SW 1271 (cell line): ENCODE results near the gene TOX2.
A peak's percentile ranks its signal among the peaks of the same experiment; 100 is the strongest.

Experiments used
- DNase-seq, 2 experiments: peaks; one replicate each; lab custom pipeline; 2025; lab: John Stamatoyannopoulos, UW

TOX2 gene

DNA sequence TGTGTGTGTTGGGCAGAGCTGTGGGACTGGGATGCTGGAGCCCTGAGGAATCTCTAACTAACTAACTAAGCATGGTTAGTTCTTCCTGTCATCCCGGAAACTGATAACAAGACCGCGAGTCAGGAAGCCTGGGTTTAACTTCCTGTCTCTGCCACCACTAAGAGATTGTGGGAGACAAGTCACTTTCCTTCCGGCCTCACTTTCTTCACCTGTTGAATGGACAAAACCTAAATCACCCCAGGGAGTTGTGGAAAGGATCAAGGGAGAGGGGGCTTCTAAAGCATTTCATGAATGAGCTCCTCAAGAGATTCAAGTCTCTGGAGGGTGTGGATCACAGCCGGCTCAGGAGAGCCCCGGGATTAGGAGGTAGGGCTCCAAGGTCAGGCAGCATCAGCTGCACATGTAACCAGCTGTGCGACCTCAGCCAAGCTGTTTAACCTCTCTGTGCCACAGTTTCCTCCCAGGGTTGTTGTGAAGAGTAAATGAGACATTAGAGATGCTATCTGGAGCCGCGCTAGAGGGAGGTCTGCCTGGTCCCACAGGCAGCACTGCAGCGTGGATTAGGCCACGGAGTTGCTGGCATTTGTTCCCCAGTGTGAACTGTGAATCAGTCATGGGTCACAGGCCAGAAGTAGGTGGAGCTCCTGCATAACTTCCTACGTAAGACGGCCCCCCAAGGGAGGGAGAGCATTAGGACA lies 105.1 kb downstream of the TOX2 start:
- DNase-seq: peak in 1 of 2 experiments; percentile 22

DNA sequence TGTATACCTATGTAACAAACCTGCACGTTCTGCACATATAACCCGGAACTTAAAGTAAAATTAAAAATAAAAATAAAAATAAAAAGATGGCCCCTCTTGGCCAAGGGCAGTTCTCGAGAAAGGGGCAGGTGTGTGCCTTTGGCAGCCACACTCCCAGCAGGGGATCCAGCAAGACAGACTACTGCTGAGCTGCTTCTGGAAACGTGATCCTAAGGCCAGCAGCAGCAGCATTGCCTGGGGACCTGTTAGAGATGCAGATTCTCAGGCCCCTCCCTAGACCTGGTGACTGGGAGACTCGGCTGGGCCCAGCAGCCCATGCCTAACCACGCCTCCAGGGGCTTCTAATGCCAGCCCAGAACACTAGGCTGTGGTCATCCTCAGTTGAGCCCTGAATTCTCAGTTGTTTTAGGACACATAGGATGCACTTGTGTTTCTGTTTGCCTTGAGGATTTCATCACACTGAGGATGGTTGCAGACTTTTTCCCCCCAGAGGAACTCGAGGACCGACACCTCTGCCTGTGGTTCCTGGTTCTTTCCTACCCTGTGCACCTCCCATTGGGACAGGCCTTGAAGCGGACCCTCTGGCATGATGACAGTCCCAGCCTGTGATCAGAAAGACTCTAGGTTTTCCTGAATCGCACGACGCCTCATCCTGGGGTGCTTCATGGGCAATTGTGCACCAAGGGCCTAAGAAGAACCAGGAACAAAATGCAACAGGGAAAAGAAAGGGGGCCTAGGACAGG lies 105.9 kb downstream of the TOX2 start:
- no peak for DNase-seq

DNA sequence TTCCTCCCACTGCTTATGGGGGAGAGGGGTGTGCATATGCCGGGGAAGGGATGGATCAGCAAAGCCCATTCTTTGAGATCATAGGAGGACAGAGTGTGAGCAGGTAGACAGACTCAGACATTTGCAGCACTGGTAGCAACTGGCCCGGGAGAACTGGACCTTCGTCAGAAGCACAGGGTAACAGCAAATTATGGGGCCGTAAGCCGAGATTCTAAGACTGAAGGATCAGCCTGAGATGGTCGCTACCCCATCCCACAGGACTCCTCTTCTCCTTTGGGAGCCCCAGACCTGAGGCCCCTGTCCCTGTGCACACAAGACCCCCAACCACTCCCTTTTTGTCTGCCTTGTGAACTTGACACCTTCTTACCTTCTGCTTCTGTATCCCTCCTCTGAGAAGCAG lies 106.5 kb downstream of the TOX2 start:
- DNase-seq: no peak

DNA sequence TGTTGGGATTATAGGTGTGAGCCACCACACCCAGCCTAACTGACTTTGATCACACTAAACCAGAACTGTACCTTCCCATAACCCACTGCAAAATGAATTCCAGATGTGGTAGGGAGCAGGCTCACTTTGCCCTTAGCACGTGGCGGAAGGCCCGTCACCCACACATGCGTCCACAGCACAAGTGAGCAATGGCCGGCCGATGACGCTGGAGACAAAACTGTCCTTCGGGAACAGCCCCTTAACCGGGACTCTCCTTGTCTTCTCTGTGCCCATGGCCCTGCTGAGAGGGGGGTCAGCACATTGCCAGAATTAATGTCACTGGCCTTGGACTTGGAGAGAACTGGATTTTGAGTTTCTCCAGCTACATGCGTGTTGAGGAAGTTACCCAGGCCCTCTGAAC lies 107.2 kb downstream of the TOX2 start:
- DNase-seq: no peak

DNA sequence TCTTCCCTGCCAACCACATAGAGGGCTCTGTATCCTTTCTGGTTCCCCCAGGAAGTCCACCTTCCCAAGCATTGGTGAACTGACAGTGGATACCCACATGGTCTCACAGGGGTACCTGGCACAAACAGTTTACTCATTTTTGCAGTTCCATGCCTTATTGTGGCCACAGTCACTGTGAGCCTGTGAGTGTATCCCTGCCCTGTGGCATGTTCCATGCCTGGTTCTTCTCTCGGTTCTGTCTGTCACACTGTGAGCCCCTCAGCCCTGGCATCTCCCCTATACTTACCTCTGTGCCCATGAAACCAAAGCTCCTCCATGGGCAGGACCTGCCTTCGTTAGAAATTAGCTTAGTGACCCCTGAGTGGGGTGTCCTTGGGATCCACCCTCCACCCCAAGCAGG lies 107.8 kb downstream of the TOX2 start:
- no peak for DNase-seq

DNA sequence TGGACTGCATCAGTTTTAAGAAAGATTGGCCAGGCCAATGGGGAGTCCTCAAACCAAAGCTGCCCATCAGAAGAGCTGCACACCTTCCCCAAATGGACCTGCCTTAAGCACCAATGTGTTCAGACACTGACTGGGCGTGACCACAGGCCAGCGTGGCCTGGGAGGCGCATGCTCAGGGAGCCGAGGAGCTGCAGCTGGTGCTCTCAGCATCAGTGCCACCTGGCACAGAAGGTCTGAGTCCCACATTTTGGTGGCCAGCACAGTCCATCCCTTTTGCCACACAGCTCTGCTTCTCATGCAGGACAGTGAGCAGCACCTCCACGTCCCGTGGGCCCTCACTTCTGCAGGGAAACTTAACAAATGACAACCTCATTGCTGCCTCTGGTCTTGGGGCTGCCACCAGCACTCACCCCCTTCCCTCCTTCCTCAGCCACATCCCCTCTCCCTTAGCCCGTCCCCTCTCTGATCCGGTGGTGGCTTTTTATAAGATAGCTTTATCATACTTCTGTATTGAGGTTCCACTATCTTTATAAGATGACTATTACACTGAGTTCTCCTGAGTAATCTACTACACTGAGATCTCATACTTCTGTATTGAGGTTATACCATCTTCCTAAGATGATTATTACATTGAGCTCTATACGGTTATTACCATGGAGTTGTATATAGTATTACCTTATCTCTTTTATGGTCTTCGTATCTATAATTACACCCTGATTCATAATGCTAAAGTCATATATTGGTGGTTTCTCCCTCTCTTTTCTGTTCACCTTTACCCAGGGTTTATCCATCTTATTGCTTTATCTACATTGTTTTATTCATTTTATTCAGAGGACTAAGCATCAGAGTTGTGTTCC lies 109.1 kb downstream of the TOX2 start:
- no peak for DNase-seq

DNA sequence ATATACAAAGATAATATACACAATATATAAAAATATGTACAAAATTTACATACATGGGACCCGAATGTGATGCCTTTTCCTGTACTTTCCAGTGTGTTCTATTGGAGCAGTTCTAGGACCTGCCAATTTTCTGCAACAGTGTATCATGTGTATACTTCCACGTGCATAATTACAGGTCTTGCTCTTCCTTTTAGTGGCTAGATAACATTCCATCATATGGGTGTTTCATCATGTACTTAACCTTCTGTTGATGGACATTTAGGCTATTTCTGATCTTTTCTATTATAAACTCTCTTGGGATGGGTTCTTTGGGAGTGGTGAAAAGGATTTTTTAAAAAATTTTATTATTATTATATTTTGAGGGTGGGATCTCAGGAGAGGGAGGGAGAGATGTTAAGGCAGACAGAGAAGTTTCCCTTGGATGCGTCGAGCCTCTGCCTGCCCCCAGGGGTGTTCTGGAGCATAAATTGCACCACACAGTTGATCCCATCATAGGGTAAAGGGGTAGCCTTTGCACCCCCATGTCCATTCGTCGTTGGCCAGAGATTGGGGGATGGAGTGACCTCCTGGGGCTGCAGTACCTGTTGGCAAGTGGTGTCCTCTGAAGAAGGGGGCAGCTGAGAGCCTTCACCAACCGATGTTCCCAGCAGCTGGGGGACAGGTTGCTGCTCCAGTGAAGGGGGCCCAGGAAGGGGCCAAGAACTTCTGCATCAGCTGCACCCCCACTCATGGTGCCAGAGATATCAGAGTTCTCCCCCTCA lies 110.3 kb downstream of the TOX2 start:
- no peak for DNase-seq

DNA sequence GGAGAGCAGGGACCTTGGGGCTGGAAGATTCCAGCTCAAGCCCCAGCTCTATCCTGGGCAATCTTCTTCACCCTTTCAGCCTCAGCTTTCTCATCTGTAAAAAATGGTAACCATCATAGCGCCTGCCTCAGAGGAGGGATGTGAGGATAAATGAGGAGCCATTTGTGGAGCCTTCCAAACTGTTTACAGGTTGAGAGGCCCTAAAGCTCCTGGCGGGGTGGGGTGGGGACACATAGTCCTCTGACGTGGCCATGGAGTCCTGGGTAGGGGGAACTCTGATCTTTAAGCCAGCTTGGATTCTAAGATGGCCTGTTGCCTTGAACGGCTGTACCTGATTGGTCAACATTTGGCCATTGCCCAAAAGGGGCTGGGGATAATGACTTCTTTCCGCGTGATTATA lies 111.1 kb downstream of the TOX2 start:
- DNase-seq: no peak

DNA sequence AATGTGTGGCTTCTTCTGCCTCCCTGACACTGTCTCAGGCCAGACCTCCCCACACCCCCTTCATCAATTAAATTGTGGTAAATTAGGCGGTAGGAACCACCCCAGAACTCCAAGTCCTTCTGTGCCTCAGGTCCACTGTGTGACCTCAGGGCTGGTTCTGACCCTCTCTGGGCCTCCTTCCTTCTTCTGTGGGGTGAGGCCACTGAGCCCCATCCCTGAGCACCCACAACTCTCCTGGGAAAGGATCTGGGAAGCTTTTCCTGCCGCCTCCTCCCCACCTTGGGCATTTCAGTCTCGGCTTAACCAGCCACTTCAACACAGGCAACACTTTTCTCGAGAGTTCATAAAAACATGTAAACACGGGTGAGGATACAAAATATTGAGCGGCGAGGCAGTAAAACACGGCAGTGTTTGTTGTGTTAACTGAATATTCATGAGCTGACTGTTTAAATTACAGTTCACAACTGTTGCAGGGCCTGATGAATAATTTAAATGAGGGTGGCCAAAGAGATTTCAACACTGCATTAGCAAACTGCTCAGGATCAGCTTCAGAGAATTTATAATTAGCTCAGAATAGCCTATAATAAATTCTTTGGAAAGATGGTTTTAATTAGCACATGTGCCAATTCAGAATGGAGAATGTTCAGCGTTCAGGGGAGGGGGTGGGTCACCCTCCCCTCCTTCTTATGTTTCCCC lies 112.1 kb downstream of the TOX2 start:
- DNase-seq: no peak

DNA sequence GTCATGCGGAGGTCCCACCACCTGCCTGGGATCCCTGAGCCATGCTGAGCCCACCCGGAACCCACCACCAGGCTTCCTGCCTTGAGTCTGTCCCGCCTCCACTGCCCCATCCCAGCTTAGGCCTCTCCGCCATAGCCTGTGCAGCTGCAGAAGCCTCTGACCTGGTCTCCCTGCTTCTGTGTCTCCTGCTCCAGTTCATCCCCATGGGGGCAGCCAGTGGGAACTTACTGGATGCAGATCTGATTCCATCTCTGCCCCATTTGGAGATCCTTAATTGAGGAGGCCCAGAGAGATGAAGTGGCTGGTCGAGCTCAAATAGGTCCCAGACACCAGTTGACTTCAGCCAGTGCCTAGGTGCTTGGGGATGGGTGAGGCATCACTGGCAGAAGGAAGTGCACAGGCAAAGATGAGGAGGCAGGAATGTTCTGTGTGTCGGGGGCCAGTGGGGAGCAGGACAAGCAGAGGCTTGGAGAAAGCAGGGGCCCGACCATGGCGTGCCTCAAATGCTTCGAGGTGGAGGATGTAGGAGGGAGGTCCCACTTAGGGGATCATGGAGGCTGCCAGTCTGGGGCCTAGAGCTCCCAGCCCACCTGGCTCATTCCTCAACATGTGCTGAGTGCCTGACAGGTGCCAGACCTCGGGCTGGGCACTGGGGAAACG lies 112.8 kb downstream of the TOX2 start:
- no peak for DNase-seq

DNA sequence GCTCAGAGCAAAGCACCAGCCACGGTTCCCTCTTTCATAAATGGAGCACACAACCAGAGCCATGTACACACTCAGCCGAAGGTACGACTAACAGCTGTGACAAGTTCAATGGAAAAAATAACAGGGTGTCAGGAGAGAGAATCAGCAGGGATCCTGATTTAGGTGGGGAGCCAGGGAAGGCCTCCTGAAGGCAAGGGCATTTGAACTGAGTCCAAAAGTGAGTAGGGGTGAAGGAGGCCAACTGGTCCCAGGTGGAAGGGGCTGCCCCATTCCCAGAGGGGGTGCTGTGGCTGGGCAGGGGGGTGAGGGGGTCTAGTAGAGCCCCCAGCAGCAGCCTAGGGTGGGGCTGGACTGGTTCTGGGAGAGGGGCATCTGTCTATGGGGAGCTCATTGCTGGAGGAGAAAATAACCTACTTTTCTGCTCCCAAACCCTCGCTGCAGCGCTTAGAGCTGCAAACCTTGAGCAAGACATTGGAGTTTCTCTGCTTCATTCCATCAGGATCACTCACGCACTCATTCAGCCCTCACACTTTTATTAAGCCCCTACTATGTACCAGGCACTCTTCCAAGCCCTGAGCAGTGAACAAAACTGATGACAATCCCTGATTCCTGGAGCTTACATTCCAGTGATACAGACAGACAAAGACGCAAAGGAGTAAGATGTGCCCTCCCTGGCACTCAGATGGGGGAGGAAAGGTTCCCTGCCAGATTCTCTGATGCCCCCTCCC lies 113.5 kb downstream of the TOX2 start:
- no peak for DNase-seq

DNA sequence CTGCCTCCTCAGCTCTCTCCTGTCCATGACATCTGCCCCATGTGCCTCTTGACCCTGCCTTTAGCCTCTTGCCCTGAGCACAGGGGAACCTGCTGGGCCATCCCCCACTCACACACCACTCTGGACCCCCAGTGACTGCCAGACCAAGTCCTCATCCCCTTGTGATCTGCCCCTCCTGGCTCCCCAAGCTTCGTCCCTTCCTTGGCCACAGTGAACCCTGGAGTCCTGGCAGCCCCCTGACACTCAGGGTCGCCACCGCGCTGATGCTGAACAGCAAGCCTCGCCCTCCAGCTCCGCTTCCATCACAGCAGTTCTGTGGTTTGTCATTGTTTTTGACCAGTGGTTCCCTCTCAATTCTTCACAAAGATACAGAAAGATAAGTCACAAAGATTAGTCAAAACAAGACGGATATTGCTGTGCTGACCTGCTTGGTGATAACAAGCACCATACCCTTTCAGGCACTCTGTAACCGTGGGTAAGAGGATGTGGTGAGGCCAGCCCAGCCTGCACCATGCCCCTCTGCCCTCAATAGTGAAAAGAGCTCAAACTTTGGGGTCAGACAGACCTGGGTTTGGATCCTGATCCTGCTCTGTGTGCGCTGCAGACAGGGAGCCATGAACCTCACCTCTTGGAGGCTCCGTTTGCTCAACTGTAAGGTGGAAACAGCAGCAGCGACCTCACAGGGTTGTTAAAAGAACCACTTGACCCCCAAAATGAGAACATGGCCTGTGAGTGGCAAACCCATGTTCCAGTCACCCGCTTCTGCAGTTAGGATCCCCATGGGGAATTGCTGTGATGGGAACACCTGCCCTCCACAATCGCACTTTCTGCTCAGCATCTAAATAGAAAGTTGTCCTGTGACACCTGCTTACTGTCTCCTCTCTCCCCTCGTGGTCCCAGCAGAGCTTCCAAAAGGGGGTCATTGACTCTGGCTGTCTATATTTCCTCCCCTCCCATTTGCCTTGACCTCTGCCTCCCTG lies 114.5 kb downstream of the TOX2 start:
- no peak for DNase-seq

DNA sequence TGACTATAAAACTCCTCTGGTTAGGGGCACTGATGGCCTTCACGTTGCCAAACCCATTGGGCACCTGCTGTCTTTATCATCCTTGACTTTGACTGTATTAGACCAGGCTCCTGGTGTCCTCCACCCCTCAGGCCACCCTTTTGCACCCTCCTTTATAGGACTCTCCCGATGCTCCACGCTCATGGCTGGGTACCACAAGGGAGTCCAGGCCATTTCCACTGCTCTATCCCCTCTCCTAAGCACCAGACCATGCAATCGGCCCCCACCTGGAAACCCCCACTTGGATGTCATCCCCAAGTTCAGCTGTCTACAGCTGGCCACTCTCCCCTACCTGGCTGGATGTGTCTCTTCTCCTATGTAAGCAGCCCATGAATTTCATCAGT lies 115.2 kb downstream of the TOX2 start:
- DNase-seq: no peak

DNA sequence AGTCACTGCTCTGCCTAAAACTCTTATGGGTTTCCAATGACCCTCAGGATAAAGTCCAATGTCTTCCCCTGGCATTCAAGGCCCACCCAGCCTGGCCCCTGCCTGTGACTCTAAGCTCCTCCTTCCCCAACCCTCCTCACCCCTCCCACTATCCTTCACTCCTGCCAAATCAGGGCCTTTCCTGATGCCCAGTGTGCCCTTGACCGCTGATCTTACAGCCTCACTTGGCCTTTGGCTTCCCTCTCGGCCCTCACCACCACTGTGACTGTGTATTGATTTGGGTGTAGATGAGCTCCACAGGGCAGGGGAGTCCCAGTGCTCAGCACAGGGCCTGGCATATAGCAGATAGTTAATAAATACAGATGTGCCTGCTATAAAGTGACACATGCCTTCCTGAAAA lies 115.7 kb downstream of the TOX2 start:
- DNase-seq: no peak

DNA sequence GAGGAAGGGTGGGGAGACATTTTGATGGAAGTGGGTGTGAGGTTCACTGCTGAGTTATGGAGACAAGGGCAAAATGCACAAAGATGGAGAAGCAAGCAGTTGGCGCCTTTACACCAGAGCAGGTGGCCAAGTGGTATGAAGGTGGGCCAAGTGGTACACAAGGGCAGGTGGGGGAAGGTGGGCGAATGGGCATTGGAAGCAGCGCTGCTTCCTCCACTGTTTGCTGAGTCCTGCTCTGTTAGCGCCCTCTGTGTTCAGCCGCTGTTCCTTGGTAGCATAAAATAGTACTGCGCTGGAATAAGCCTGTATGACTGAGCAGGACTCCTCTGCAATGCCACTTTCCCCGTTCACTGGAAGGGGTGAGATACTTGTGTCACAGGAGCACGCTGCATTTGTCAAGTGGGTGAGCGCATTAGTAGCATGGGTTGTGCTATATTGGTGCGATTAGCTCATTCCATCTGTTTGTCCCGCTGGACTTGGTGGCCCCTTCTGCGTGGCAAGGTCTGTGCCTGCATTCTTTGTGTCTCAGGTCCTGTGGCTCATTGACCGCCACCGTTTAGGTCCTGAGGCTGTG lies 116.4 kb downstream of the TOX2 start:
- DNase-seq: no peak

DNA sequence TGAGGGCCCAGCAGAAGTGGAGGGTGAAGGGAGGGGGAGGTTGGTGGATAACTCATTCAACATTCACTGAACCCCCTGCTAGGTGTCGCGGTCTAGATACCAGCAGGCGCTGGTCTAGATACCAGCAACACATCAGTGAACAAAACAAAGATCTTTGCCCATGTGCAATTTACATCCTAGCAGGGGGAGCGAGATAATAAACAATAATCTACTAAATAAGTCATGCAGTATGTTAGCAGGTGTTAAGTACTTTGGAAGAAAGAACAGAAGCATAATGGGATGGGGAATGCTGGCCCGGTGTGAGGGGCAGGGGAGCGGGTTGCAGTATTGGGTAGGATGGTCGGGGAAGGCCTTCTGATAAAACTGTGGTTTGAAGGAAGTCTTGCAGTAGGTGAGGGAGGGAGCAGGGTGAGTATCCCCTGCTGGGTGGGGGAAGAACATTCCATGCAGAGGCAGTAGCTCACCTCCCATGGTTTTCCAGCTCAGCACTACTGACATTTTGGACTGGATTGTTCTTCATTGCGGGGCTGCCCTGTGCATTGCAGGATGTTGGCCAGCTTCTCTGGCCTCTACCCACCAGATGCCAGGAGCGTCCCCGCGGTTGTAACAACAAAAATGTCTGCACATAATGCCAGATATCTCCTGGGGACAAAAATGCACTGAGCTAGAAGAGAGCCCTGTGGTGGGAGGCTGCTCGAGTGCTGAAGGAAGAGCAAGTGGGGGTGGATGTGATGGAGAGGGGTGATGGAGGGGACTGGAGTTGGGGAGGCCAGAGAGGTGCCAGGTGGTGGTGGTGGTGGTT lies 117.3 kb downstream of the TOX2 start:
- DNase-seq: no peak

DNA sequence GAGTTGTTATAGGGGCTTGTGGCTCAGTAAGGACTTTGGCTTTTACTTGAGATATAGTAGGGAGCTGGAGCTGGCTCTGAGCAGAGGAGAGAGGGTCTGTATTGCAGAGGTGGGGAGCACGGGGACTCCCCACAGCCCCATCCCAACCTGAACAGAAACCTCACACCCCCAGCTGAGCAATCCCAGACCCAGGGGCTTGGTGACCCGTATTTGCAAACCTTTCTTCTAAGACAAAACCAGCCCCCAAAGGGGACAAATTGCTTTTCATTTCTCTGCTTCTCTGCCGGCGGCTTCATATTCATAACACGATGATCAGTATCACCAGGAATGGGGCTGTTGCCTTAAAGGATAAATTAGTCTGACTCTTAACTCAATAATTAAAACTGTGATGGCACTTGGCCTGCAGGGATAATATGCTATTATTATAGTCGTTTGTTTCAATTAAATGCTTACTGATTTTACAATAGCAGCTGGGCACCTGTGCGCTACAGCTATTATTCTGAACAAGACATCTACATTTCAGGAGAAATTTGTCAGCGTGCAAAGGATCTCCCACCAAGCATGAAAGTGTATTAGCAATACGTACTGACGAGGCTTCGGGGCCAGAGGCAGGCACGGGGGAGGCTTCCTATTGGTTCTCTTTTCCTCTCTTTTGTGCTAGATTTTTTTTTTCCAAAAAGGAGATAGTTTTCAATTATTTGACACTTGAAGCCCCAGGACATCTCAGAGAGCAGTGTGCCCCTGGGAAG lies 118.1 kb downstream of the TOX2 start:
- no peak for DNase-seq
